KBM-7 (cell line): ENCODE measurements around the gene CACNG5.
"Not testable (repeated sequence)": the region's sequence is repeated elsewhere in the genome, so short reads cannot be mapped to it uniquely, and the experiment has no call there.

Experiments
- DNase-seq: peaks from one replicate; pipeline ENCODE4 v3.0.0-alpha.2; 2015
- in situ Hi-C: fragments of 300-500 bp; cut with MboI; formaldehyde crosslinking; loops from 2 replicates; pipeline ENCODE4 v1.14.3; 2020; ENCODE audit warnings: low sequenced_read_pairs, low pct_unique_long_range_greater_than_20kb, mixed read lengths

The CACNG5 gene

GRCh38 chr17:66893863-66894262 lies 58.9 kb downstream of the CACNG5 start:
- in situ Hi-C loops, result loop anchor here (10.0 kb wide), 1 partner anchor 169 kb away; no protein-coding TSS in a partner anchor
- no peak for DNase-seq

- in situ Hi-C loops, result loop anchor here (10.0 kb wide), 1 partner anchor 172 kb away; no protein-coding TSS in a partner anchor
Observed at GRCh38 chr17:66897141-66897540, 62.2 kb downstream of the CACNG5 start.

GRCh38 chr17:66898536-66898935 lies 63.6 kb downstream of the CACNG5 start:
- DNase-seq, result no peak
- in situ Hi-C loops, result loop anchor here (10.0 kb wide), 1 partner anchor 174 kb away; no protein-coding TSS in a partner anchor

More at GRCh38 chr17:66897141-66897540, 62.2 kb downstream of the CACNG5 start:
- no peak for DNase-seq

- peak; percentile 19 for DNase-seq
- in situ Hi-C loops, result no loop called here
Observed at GRCh38 chr17:66900126-66901010, 65.5 kb downstream of the CACNG5 start.

GRCh38 chr17:66903296-66903695 lies 68.4 kb downstream of the CACNG5 start:
- DNase-seq, result peak; percentile 80
- in situ Hi-C loops, result not testable (repeated sequence)

GRCh38 chr17:66903781-66904180 lies 68.9 kb downstream of the CACNG5 start:
- in situ Hi-C loops, result no loop called here

GRCh38 chr17:66904760-66905624 lies 70.1 kb downstream of the CACNG5 start:
- DNase-seq, result no peak
- in situ Hi-C loops, result no loop called here

More at GRCh38 chr17:66903781-66904180, 68.9 kb downstream of the CACNG5 start:
- DNase-seq, result no peak

- DNase-seq, result peak; percentile 80
- in situ Hi-C loops, result no loop called here
Observed at GRCh38 chr17:66906321-66907278, 71.7 kb downstream of the CACNG5 start.

GRCh38 chr17:66909804-66910373 lies 75.0 kb downstream of the CACNG5 start:
- no peak for DNase-seq
- in situ Hi-C loops, result no loop called here

- in situ Hi-C loops, result no loop called here
- no peak for DNase-seq
Observed at GRCh38 chr17:66910651-66911285, 75.9 kb downstream of the CACNG5 start.

- no peak for DNase-seq
- in situ Hi-C loops, result no loop called here
Observed at GRCh38 chr17:66915204-66915611, 80.3 kb downstream of the CACNG5 start.

- in situ Hi-C loops, result no loop called here
- no peak for DNase-seq
Observed at GRCh38 chr17:66915792-66916191, 80.9 kb downstream of the CACNG5 start.

- in situ Hi-C loops, result no loop called here
- DNase-seq, result no peak
Observed at GRCh38 chr17:66916946-66917345, 82.0 kb downstream of the CACNG5 start.

GRCh38 chr17:66918896-66919295 lies 84.0 kb downstream of the CACNG5 start:
- no peak for DNase-seq
- in situ Hi-C loops, result no loop called here

- DNase-seq, result no peak
- in situ Hi-C loops, result no loop called here
Observed at GRCh38 chr17:66920435-66920834, 85.5 kb downstream of the CACNG5 start.

- no peak for DNase-seq
- in situ Hi-C loops, result no loop called here
Observed at GRCh38 chr17:66920950-66921349, 86.0 kb downstream of the CACNG5 start.

- DNase-seq, result no peak
- in situ Hi-C loops, result no loop called here
Observed at GRCh38 chr17:66923886-66924285, 89.0 kb downstream of the CACNG5 start.
